GM18870 (cell line): Measurements from ENCODE around the gene CRABP2.

ENCODE experiments used
- ATAC-seq: cut with Tn5 transposase; IDR thresholded peaks from one replicate; pipeline ENCODE4 v1.9.1; 2021; ENCODE audit warnings: moderate library complexity; ENCODE audit not compliant: unreplicated experiment

The CRABP2 gene

GRCh38 chr1:156656806-156657740, 48.3 kb downstream of the CRABP2 start:
- no peak for ATAC-seq

GRCh38 chr1:156655904-156656516, 49.4 kb downstream of the CRABP2 start:
- ATAC-seq: no peak

GRCh38 chr1:156655151-156655903, 50.1 kb downstream of the CRABP2 start:
- no peak for ATAC-seq

GRCh38 chr1:156654700-156655099, 50.7 kb downstream of the CRABP2 start:
- no peak for ATAC-seq

- no peak for ATAC-seq
Measured at GRCh38 chr1:156652992-156653355, 52.4 kb downstream of the CRABP2 start.

GRCh38 chr1:156652131-156652991, 53.0 kb downstream of the CRABP2 start:
- no peak for ATAC-seq
